Muscle layer of duodenum (tissue), 2 donors: ENCODE measurements around the gene UBE2H.

Experiments used
- H3K27ac ChIP-seq: one replicate; pipeline ENCODE4 v1.7.0; 2013; ENCODE audit warnings: mild to moderate bottlenecking, low read length
- H3K27me3 ChIP-seq: one replicate; pipeline ENCODE4 v1.7.0; 2013; ENCODE audit warnings: low read depth, mild to moderate bottlenecking, control low read depth, low read length
- H3K36me3 ChIP-seq, 2 donors: one replicate each; pipeline ENCODE4 v1.7.0; 2013; ENCODE audit warnings: low read length in 2 of 2, control low read depth in 1 of 2, mild to moderate bottlenecking in 1 of 2; ENCODE audit not compliant: insufficient read depth in 2 of 2, control insufficient read depth in 1 of 2
- H3K4me1 ChIP-seq, 2 donors: one replicate each; pipeline ENCODE4 v1.7.0; 2013; ENCODE audit warnings: low read length in 2 of 2, mild to moderate bottlenecking in 2 of 2, control low read depth in 1 of 2, moderate library complexity in 1 of 2; ENCODE audit not compliant: insufficient read depth in 2 of 2, control insufficient read depth in 1 of 2
- H3K4me3 ChIP-seq, 2 donors: one replicate each; pipeline ENCODE4 v1.7.0; 2013; ENCODE audit warnings: low read length in 2 of 2, low read depth in 1 of 2, mild to moderate bottlenecking in 1 of 2
- H3K9me3 ChIP-seq, 2 donors: one replicate each; pipeline ENCODE4 v1.7.0; 2013; ENCODE audit warnings: low read length in 2 of 2, control low read depth in 1 of 2, mild to moderate bottlenecking in 1 of 2; ENCODE audit not compliant: control insufficient read depth in 1 of 2
- donor health status: healthy.

Gene UBE2H

GRCh38 chr7:129925416-129926002, 27.3 kb downstream of the UBE2H start:
- peak overlapping the region; percentile 53 for H3K27ac ChIP-seq

GRCh38 chr7:129924602-129925001, 28.2 kb downstream of the UBE2H start:
- Histone ChIP-seq H3K4me1 (peaks cover 12% of the 10 kb centered on the region in 2 donors), H3K27me3 (no peaks in the 10 kb centered on the region), H3K36me3 (peaks cover 0 to 2% of the 10 kb centered on the region in 2 donors), H3K4me3 (no peak overlapping the region), H3K9me3 (no peaks in the 10 kb centered on the region), H3K27ac (no peak overlapping the region)

More at GRCh38 chr7:129925416-129926002, 27.3 kb downstream of the UBE2H start:
- H3K9me3 ChIP-seq = no peaks in the 10 kb centered on the region
- no peaks in the 10 kb centered on the region for H3K36me3 ChIP-seq
- peaks cover 12% of the 10 kb centered on the region in 2 donors for H3K4me1 ChIP-seq
- no peak overlapping the region for H3K4me3 ChIP-seq
- H3K27me3 ChIP-seq = no peaks in the 10 kb centered on the region

- no peaks in the 10 kb centered on the region for H3K9me3 ChIP-seq
- peaks cover 12% of the 10 kb centered on the region in 2 donors for H3K4me1 ChIP-seq
- no peaks in the 10 kb centered on the region for H3K27me3 ChIP-seq
- peaks cover 0 to 6% of the 10 kb centered on the region in 2 donors for H3K36me3 ChIP-seq
- H3K27ac ChIP-seq = peak overlapping the region; percentile 83
- H3K4me3 ChIP-seq = no peak overlapping the region
Measured at GRCh38 chr7:129923709-129924108, 29.1 kb downstream of the UBE2H start.

GRCh38 chr7:129919492-129919891, 33.3 kb downstream of the UBE2H start:
- Histone ChIP-seq H3K27me3 (no peaks in the 10 kb centered on the region), H3K9me3 (no peaks in the 10 kb centered on the region), H3K4me1 (peaks cover 6 to 44% of the 10 kb centered on the region in 2 donors), H3K27ac (no peak overlapping the region), H3K4me3 (no peak overlapping the region), H3K36me3 (peaks cover 0 to 6% of the 10 kb centered on the region in 2 donors)

GRCh38 chr7:129918922-129919321, 33.8 kb downstream of the UBE2H start:
- Histone ChIP-seq H3K4me3 (no peak overlapping the region), H3K36me3 (peaks cover 0 to 6% of the 10 kb centered on the region in 2 donors), H3K9me3 (no peaks in the 10 kb centered on the region), H3K4me1 (peaks cover 6 to 45% of the 10 kb centered on the region in 2 donors), H3K27me3 (no peaks in the 10 kb centered on the region), H3K27ac (no peak overlapping the region)

- Histone ChIP-seq H3K4me1 (peaks cover 0 to 48% of the 10 kb centered on the region in 2 donors), H3K9me3 (no peaks in the 10 kb centered on the region), H3K27ac (no peak overlapping the region), H3K27me3 (no peaks in the 10 kb centered on the region), H3K4me3 (no peak overlapping the region), H3K36me3 (peaks cover 0 to 6% of the 10 kb centered on the region in 2 donors)
Measured at GRCh38 chr7:129917934-129918333, 34.8 kb downstream of the UBE2H start.

GRCh38 chr7:129914536-129915272, 38.1 kb downstream of the UBE2H start:
- H3K4me1 ChIP-seq = peaks cover 0 to 43% of the 10 kb centered on the region in 2 donors
- no peaks in the 10 kb centered on the region for H3K27me3 ChIP-seq
- H3K27ac ChIP-seq = no peak overlapping the region
- no peaks in the 10 kb centered on the region for H3K9me3 ChIP-seq
- H3K36me3 ChIP-seq = peaks cover 4 to 5% of the 10 kb centered on the region in 2 donors
- H3K4me3 ChIP-seq = no peak overlapping the region

GRCh38 chr7:129913428-129913827, 39.3 kb downstream of the UBE2H start:
- Histone ChIP-seq H3K4me3 (no peak overlapping the region), H3K27me3 (no peaks in the 10 kb centered on the region), H3K4me1 (peaks cover 0 to 44% of the 10 kb centered on the region in 2 donors), H3K36me3 (peaks cover 0 to 4% of the 10 kb centered on the region in 2 donors), H3K27ac (no peak overlapping the region), H3K9me3 (no peaks in the 10 kb centered on the region)

- Histone ChIP-seq H3K27ac (no peak overlapping the region), H3K27me3 (no peaks in the 10 kb centered on the region), H3K9me3 (no peaks in the 10 kb centered on the region), H3K36me3 (peaks cover 0 to 4% of the 10 kb centered on the region in 2 donors), H3K4me3 (no peak overlapping the region), H3K4me1 (peaks cover 6 to 46% of the 10 kb centered on the region in 2 donors)
Measured at GRCh38 chr7:129911790-129912189, 41.0 kb downstream of the UBE2H start.

GRCh38 chr7:129909669-129910068, 43.1 kb downstream of the UBE2H start:
- no peaks in the 10 kb centered on the region for H3K9me3 ChIP-seq
- peaks cover 0 to 4% of the 10 kb centered on the region in 2 donors for H3K36me3 ChIP-seq
- H3K27me3 ChIP-seq = no peaks in the 10 kb centered on the region
- no peak overlapping the region for H3K27ac ChIP-seq
- H3K4me1 ChIP-seq = peaks cover 12 to 31% of the 10 kb centered on the region in 2 donors
- no peak overlapping the region for H3K4me3 ChIP-seq

- no peak overlapping the region for H3K27ac ChIP-seq
- H3K4me3 ChIP-seq = no peak overlapping the region
- H3K36me3 ChIP-seq = peaks cover 0 to 4% of the 10 kb centered on the region in 2 donors
- peaks cover 12 to 22% of the 10 kb centered on the region in 2 donors for H3K4me1 ChIP-seq
- no peaks in the 10 kb centered on the region for H3K27me3 ChIP-seq
- H3K9me3 ChIP-seq = no peaks in the 10 kb centered on the region
Measured at GRCh38 chr7:129908181-129908580, 44.6 kb downstream of the UBE2H start.
